Fibroblast of skin of scalp (primary cell): ENCODE data around the gene SLC12A8.
A peak's percentile ranks its signal among the peaks of the same experiment; 100 is the strongest.

Experiments
- DNase-seq: peaks from one replicate; pipeline ENCODE4 v3.0.0-alpha.2; 2013

SLC12A8 gene

GRCh38 chr3:125186261-125186787 is 26.2 kb downstream of the SLC12A8 start:
- peak; percentile 31 for DNase-seq

- DNase-seq, result no peak
Observed at GRCh38 chr3:125185805-125186204, 26.7 kb downstream of the SLC12A8 start.

DNA sequence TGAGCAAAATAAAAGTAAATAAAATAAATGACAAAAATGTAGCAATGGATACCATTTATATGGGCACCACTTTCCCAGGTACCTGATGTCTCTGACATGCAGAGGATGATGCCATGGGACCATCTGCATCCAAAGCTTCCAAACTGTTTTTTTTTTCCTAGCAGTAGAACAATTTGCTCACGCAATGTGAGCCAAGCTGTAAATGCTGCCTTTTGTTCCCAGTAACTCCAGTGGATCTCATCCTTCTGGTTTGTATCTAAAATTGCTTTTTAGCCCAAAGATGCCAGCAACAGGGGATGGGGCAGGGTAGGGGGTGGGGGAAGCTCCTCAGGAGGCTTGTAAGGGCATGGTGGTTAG is 32.7 kb downstream of the SLC12A8 start:
- no peak for DNase-seq

- DNase-seq, result no peak
Observed at GRCh38 chr3:125179143-125179883, 33.2 kb downstream of the SLC12A8 start.

DNA sequence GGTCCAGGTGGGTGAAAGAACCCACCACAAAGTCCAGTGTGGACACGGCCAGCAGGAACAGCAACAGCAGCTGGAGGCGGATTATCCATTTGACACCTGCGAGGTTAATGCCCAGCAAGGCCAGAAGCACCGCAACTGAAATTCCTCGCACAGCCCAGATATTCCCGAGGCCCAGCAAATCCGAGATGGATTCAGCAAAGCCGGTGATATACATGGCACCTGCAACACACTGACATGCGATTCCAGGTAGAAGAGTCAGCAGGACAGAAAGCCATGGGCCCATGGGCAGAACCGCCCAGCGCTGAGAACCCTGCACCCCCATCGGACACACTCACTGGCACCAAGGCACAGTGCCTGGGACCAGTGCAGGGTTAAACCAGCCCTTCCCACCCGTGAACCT is 34.8 kb downstream of the SLC12A8 start:
- no peak for DNase-seq

DNA sequence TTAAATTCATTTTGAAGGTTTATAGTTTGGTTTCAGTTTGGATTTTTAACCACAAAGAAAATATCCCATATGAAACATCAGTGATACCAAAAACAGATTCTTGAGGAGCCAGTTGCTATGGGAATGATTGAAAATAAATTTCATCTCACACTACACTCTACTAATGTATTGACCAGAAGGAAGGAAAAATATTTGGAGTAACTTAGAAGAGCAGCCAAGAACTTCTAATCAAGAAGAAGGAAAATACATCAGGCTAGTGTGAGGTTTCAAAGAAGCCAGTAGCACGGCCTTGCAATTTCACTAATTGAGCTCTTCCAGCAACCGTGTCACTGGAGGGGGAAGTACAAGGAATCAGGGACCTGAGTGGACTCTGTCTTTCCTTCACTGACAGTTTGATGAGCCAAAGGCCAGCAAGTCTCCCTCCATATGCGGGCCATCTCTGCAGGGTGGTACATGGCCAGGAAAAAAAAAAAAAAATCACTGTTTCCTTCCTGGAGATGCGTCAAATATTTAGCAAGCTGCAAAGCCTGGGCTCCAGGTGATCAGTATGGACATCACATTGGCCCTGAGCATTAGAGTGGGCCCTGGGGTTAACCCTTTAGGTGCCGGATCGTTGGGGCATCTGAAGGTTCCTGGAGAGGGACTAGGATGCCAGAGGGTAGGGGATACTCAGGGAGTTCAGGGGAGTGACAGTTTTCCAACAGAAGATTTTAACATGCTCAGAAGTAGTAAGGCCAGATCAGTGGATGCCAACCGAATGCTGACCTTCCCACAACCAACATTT is 37.1 kb downstream of the SLC12A8 start:
- DNase-seq, result no peak

DNA sequence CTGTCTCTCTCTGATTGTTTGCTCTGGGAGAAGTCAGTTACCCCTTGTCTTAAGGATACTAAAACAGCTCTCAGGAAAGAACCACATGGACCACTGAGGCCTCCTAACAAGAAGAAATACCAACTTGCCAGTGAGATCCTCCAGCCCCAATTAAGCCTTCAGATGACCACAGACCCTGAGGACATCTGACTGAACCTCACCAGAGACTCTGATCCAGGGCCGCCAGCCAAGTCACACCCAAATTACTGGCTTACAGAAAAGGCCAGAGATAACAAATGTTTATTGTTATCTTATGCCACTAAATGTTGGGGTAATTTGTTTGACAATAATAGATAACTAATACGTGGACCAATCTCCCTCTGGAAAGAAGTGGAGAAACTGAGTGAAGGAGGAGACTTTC is 40.2 kb downstream of the SLC12A8 start:
- DNase-seq, result no peak

DNA sequence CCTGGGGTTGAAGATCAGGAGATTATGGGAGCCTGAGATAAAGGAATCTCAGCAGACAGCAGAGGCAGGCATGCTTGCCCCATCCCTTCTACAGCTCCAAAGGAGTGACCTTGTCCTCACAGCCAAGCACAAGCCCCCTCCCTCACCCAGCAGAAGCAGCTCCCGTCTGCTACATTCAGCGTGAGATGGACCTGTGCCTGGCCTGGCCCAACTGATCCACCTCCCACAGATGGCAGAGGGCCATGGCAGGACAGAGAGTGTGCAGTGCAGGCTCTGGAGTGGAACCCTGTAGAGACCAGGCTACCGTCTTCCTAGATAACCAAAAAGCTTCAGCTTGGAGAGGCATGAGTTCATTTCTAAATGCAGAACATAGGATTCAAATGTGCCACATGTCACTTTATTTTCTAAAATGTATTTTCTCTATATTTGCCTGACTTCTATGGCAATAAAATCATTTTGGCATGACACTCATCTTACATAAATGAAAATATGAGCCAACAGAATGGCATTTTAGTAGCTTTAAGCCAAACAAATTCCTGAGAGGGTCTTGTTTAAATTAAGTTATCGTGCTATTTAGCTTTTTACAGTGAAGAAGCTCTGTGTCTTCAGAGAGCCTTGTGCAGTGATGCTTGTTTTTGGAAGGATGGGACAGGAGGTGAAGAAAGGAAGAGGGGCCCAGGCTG is 43.7 kb downstream of the SLC12A8 start:
- peak; percentile 81 for DNase-seq

DNA sequence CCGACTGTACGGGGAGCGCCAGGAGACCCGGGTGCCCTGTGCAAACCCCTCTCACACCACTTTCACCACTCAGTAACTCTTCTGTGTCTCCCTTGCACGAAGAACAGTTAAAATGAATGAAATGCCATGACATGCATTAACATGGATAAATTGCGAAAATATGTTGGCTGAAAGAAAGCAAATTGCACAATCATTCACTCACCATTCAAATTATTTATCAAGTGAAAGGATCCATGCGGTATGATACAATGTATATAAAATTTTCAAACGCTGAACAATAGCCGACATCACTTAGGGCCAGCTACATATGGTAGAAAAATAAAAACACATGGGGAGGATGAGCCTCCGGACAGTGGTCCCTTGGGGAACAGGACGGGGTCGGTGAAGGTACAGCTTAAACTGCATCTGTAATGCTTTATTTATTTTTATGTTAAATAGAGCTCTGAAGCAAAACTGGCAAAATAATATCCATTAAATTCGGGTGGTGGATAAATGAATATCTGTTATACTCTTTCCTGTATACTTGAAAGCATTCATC is 45.9 kb downstream of the SLC12A8 start:
- peak; percentile 71 for DNase-seq

DNA sequence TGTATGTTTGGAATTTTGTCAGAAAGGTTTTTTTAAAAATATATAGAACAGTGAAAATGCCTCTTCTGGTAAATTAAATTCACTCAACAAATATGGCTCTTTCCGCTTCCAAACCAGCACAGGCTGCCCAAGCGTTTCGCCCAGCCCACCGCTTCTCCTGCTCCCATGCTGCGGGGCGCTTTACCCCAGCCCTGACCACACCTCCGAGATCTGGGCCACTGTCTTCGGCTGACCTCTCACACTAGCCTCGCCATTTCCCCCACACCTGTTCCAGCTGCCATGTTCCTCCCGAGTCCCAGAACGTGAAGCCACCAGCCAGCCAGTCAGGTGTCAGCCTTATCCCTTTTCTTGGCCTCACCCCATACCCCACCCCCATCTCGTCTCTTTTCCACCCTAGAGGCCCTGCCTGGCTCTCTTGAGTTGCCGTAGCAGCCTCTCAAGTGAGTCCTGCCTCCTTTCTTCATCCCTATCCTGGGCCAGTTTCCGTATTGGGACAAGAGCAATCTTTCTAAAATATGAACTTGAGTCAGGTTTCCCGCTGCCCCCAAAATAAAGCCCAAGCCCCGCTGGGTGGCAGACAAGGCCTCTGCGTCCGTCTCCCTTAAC is 46.5 kb downstream of the SLC12A8 start:
- DNase-seq, result no peak

GRCh38 chr3:125165189-125165947 is 47.2 kb downstream of the SLC12A8 start:
- DNase-seq, result no peak

DNA sequence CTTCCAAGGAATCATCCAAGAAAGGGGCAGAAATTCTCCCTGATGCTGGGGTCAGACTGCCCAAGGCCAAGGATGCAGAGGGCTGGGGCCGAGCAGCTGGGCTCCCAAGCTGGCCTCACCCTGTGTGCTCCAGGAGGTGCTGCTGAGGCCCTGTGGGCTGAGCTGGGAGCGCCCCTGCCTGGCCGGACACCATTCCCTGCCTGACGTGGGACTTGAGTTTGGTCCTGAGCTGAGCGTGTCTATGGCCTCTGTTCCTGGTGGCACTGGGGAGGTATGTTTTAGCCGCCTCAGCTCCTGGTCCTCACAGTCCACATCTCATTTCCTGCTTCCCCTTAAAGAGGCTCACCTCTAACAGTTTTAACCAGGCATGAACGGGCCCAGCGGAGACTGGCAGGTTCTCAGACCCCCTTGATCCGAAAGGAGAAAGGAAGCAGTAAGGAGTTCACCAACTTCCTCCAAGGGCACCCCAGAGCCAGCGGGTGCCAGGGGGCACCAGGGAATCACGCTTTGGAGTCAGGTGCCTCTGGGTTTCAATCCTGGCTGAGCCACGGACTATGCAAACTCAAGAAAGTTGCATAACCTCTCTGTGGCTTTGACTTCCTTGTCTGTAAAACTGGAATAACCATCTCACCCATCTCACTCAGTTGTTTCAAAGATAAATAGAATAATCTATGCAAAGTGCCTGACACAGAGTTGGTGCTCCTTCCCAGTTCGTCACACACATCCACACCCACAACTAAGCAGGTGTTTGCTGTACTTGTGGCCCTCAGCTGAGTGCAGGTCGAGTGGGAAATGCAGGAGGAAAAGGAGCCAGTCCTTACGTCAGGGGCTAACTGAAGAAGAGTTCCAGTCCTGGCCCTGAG is 48.6 kb downstream of the SLC12A8 start:
- DNase-seq, result no peak

GRCh38 chr3:125161607-125162219 is 50.8 kb downstream of the SLC12A8 start:
- no peak for DNase-seq

GRCh38 chr3:125160606-125161371 is 51.8 kb downstream of the SLC12A8 start:
- DNase-seq, result peak; percentile 61

GRCh38 chr3:125157183-125157582 is 55.4 kb downstream of the SLC12A8 start:
- no peak for DNase-seq

DNA sequence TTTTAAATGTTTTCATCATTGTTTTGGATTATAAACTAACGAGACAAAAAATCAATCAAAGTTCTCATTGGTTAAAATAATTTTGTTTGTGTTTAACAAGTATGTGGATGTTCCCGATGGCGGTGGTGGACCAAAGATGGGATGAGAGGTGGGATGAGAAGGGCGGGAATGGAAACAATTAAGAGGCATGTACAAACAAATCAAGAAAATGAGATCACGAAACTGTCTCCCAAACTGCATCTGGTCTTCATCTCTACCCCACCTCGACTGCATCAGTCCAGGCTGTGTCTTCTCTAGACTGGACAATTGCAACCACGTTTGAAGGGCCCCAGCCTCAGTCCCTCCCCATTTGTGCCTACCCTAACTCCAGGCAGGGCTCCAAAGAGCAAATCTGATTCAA is 56.1 kb downstream of the SLC12A8 start:
- DNase-seq, result no peak

- no peak for DNase-seq
Observed at GRCh38 chr3:125154800-125155269, 57.7 kb downstream of the SLC12A8 start.

DNA sequence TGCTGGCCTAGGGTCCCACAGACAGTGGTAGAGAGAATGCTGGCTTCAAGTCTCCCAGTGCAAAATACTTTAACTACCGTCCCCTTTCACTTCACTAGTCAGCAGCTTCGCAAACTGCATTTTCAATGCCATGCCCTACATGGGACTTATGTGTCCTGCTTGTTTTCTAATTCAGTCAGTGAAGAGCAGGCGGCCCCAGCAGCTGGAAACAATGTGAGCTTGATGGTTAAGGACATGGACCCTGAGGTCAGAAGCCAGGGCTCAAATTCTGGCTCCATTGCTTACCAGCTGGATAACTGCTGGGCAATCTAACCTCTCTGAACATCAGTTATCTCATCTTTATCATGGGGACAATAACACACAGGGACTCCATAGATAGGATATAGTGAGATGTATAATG is 58.4 kb downstream of the SLC12A8 start:
- no peak for DNase-seq

DNA sequence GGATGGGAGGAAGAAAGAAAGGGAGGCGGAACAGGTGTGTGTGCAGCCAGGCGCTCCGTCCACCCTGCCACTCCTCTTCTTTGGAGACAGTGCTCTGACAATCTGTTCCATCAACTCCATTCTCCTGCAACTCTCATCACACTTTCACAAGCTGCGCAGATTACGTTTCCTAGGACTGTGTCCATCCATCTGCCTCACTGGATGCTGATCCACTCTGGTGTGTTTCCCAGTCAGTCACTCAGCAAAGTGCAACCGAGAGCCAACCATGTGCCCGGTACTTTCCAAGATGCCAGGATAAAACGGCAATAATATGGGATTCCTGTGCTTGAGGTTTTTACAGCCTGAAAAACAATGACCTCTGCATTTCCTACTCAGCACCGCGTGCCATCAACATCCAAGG is 59.6 kb downstream of the SLC12A8 start:
- no peak for DNase-seq
